K562 (cell line): ENCODE measurements around the gene NT5DC1. TPM values are rescaled to one million over a fixed set of nuclear protein-coding genes. Genes with fewer than 3 reads are reported as not detected.

Experiments
- CREB3L1 ChIP-seq: fragments of 450-650 bp; IDR thresholded peaks from 2 replicates; pipeline ENCODE4 v1.6.1; 2014; ENCODE audit warnings: low read depth, mild to moderate bottlenecking, moderate library complexity, borderline replicate concordance
- ID3 ChIP-seq, 2 experiments: fragments of 250-450 bp in 1 of 2; fragments of 450-650 bp in 1 of 2; sonication (Bioruptor Pico) in 1 of 2; IDR thresholded peaks; 2 replicates each; pipeline versions ENCODE4 v1.6.1 to v1.8.0; 2016 to 2021; ENCODE audit warnings: mild to moderate bottlenecking in 2 of 2, moderate library complexity in 2 of 2, missing compliant biosample characterization in 1 of 2, missing genetic modification characterization in 1 of 2
- KDM1A ChIP-seq, 2 experiments: fragments of 450-650 bp; IDR thresholded peaks; 2 replicates each; pipeline ENCODE4 v1.6.1; 2016; ENCODE audit warnings: mild to moderate bottlenecking in 2 of 2
- MGA ChIP-seq: fragments of 450-650 bp; IDR thresholded peaks from 2 replicates; pipeline ENCODE4 v1.6.1; 2016; ENCODE audit warnings: mild to moderate bottlenecking, moderate library complexity
- OTX1 ChIP-seq: fragments of 450-650 bp; formaldehyde crosslinking; IDR thresholded peaks from 2 replicates; pipeline ENCODE4 v1.4.0; 2022; ENCODE audit warnings: mild to moderate bottlenecking
- XRCC3 ChIP-seq: fragments of 450-650 bp; IDR thresholded peaks from 2 replicates; pipeline ENCODE4 v1.6.1; 2017; ENCODE audit warnings: mild to moderate bottlenecking, moderate library complexity
- ZNF592 ChIP-seq: fragments of 450-650 bp; IDR thresholded peaks from 2 replicates; pipeline ENCODE4 v1.6.1; 2017; ENCODE audit warnings: antibody characterized with exemption, mild to moderate bottlenecking
- polyA plus RNA-seq, 8 experiments: library from polyadenylated mRNA; depleted of rRNA in 4 of 8; stranded (reverse) in 5 of 8; unstranded in 3 of 8; fragments of >200 nt; fragmentation: Nextera tagmentation in 2 of 8; fragmentation: Illumina TruSeq in 1 of 8; extraction: Ambion mirVana in 2 of 8; extraction: Trizol in 1 of 8; gene quantifications; 2 replicates each; pipeline versions ENCODE4 v1.2.1 to v1.2.3, GENCODE V29; 2011 to 2014; ENCODE audit warnings: inconsistent platforms in 1 of 8, missing spikeins in 1 of 8
- total RNA-seq, 7 experiments: library from RNA; depleted of rRNA in 6 of 7; stranded (reverse); fragments of >200 nt in 6 of 7; fragmentation: Illumina TruSeq in 2 of 7; extraction: Trizol in 2 of 7; gene quantifications; 2 replicates each; pipeline versions ENCODE4 v1.2.1 to v1.2.3, GENCODE V29; 2011 to 2021; ENCODE audit warnings: low replicate concordance in 1 of 7

NT5DC1 gene
- total and polyA plus RNA-seq, 9 of the 15 experiments (the other 6 are each of a cell fraction or from before 2014, with no cell fraction given), result 4.9 to 28.5 (median 16.3) TPM

- TF ChIP-seq MGA (no peak), KDM1A (IDR thresholded peaks at IDR 0.05) (peak in 1 of 2 experiments; percentile 26; a peak in 1 of 4 replicates), OTX1 (no peak), XRCC3 (no peak), ID3 (CRISPR knock-in tag; IDR thresholded peaks at IDR 0.05) (no peak), ID3 (tag; IDR thresholded peaks at IDR 0.05) (no peak), CREB3L1 (peak; percentile 20; the same call in 1 of the 2 replicates), ZNF592 (no peak)
These were observed 40.7 kb upstream of the NT5DC1 start (continued) for GRCh38 chr6:116059713-116060571.
